Stomach (tissue), 9 donors: ENCODE results near the gene MAP3K10. TPM values are rescaled to one million over a fixed set of nuclear protein-coding genes. Genes with fewer than 3 reads are reported as not detected.

Experiments used
- DNase-seq, 2 donors: peaks; one replicate each; pipeline versions ENCODE4 v3.0.0 to v3.0.0-alpha.2; 2013 to 2019
- H3K27ac ChIP-seq, 5 donors: fragments of 200-600 bp in 4 of 5; sonication (generic) in 4 of 5; one replicate each; pipeline ENCODE4 v1.5.1; 2013 to 2019; ENCODE audit warnings: mild to moderate bottlenecking in 1 of 5, moderate library complexity in 1 of 5
- H3K27me3 ChIP-seq, 3 donors: fragments of 200-600 bp; sonication (generic); one replicate each; pipeline ENCODE4 v1.5.1; 2017 to 2019; ENCODE audit warnings: mixed run types in 1 of 3
- H3K36me3 ChIP-seq, 4 donors: fragments of 200-600 bp; sonication (generic); 1 replicate in 3 of 4; 2 replicates in 1 of 4; pipeline ENCODE4 v1.5.1; 2016 to 2019
- H3K4me1 ChIP-seq, 4 donors: fragments of 200-600 bp; sonication (generic); one replicate each; pipeline ENCODE4 v1.5.1; 2016 to 2019
- H3K4me3 ChIP-seq, 4 donors: fragments of 200-600 bp; sonication (generic) in 3 of 4; one replicate each; pipeline ENCODE4 v1.5.1; 2016 to 2019; ENCODE audit warnings: mild to moderate bottlenecking in 1 of 4
- H3K9me3 ChIP-seq, 4 donors: fragments of 200-600 bp; sonication (generic); one replicate each; pipeline ENCODE4 v1.5.1; 2016 to 2019
- CTCF ChIP-seq, 7 experiments: fragments of 450-650 bp in 4 of 7; fragments of 200-600 bp in 3 of 7; sonication (generic) in 3 of 7; IDR thresholded peaks; one replicate each; pipeline ENCODE4 v1.5.1; 2016 to 2019; ENCODE audit warnings: antibody characterized with exemption in 7 of 7, control low read depth in 2 of 7, mild to moderate bottlenecking in 1 of 7
- EP300 ChIP-seq: sonication (generic); formaldehyde crosslinking; IDR thresholded peaks from one replicate; pipeline ENCODE4 v1.6.1; 2017; ENCODE audit warnings: antibody characterized with exemption
- POLR2A ChIP-seq, 4 donors: fragments of 450-650 bp; IDR thresholded peaks; one replicate each; pipeline ENCODE4 v1.6.1; 2016; ENCODE audit warnings: antibody characterized with exemption in 4 of 4, control low read depth in 2 of 4, mild to moderate bottlenecking in 1 of 4, moderate library complexity in 1 of 4
- POLR2AphosphoS5 ChIP-seq, 3 donors: sonication (generic); formaldehyde crosslinking; IDR thresholded peaks; one replicate each; pipeline ENCODE4 v1.6.1; 2016; ENCODE audit warnings: antibody characterized with exemption in 3 of 3
- WGBS, 5 donors: extraction: QIAGEN DNeasy Blood & Tissue Kit in 3 of 5; methylation state at CpG; one replicate each; pipeline versions ENCODE4 v1.1.5 to v1.1.7; 2013 to 2018; 5-methylcytosine and 5-hydroxymethylcytosine counted together
- intact Hi-C: fragments of 100-400 bp; cut with DNase I; formaldehyde crosslinking; loops from one replicate; pipeline ENCODE4 v1.15.1; 2023; ENCODE audit warnings: low total_unique reads
- polyA plus RNA-seq, 3 donors: library from polyadenylated mRNA; stranded (reverse); fragments of 200-250 nt; gene quantifications; one replicate each; pipeline ENCODE4 v1.2.3, GENCODE V29; 2013
- total RNA-seq, 5 donors: library from RNA; depleted of rRNA; stranded (reverse); fragments of >200 nt; gene quantifications; one replicate each; pipeline versions ENCODE4 v1.1.0 to v1.2.3, GENCODE V29; 2014 to 2016
- donor health status: healthy with polysubstance abuse.
- donor health status: Bipolar disorder and iron deficiency.
- donor health status: healthy.

The MAP3K10 gene
- total and polyA plus RNA-seq, 8 donors, result 5.2 to 34.5 (median 12.7) TPM

GRCh38 chr19:40245506-40246128 lies 54.4 kb downstream of the MAP3K10 start:
- Histone ChIP-seq H3K27me3 (no peaks in the 10 kb centered on the region), H3K36me3 (peaks cover 21 to 57% (median 45%) of the 10 kb centered on the region in 4 donors), H3K9me3 (no peaks in the 10 kb centered on the region), H3K4me3 (no peak overlapping the region), H3K27ac (no peak overlapping the region), H3K4me1 (peaks cover 0 to 48% (median 12%) of the 10 kb centered on the region in 4 donors)
- TF ChIP-seq POLR2AphosphoS5 (IDR thresholded peaks at IDR 0.05), result no peak
- TF ChIP-seq POLR2A (IDR thresholded peaks at IDR 0.05), result no peak
- TF ChIP-seq CTCF (IDR thresholded peaks at IDR 0.05), result no peak
- no peak for TF ChIP-seq EP300
- no peak for DNase-seq
- WGBS, 5 donors, result 74 to 95% (median 92%) methylated on average over 4 to 9 of the region's 9 CpGs
- intact Hi-C loops, result no loop called here

- Histone ChIP-seq H3K36me3 (peaks cover 16 to 52% (median 44%) of the 10 kb centered on the region in 4 donors), H3K4me3 (no peak overlapping the region), H3K4me1 (peaks cover 0 to 47% (median 12%) of the 10 kb centered on the region in 4 donors), H3K27ac (no peak overlapping the region), H3K27me3 (no peaks in the 10 kb centered on the region), H3K9me3 (no peaks in the 10 kb centered on the region)
- DNase-seq, result no peak
- 91 to 95% (median 94%) methylated on average over 10 to 16 of the region's 16 CpGs for WGBS, 5 donors
- TF ChIP-seq CTCF (IDR thresholded peaks at IDR 0.05), result no peak
- TF ChIP-seq POLR2AphosphoS5 (IDR thresholded peaks at IDR 0.05), result no peak
- TF ChIP-seq POLR2A (IDR thresholded peaks at IDR 0.05), result no peak
- no peak for TF ChIP-seq EP300
- intact Hi-C loops, result no loop called here
These were observed 55.3 kb downstream of the MAP3K10 start for GRCh38 chr19:40246292-40247073.

- intact Hi-C loops, result no loop called here
- H3K4me3 ChIP-seq, result no peak overlapping the region
- no peaks in the 10 kb centered on the region for H3K9me3 ChIP-seq
- no peaks in the 10 kb centered on the region for H3K27me3 ChIP-seq
- no peak for DNase-seq
- 85 to 95% (median 88%) methylated on average over 5 to 6 of the region's 6 CpGs for WGBS, 5 donors
- TF ChIP-seq POLR2A (IDR thresholded peaks at IDR 0.05), result no peak
- no peak for TF ChIP-seq POLR2AphosphoS5 (IDR thresholded peaks at IDR 0.05)
- TF ChIP-seq CTCF (IDR thresholded peaks at IDR 0.05), result no peak
- no peak for TF ChIP-seq EP300
- H3K27ac ChIP-seq, result no peak overlapping the region
- H3K36me3 ChIP-seq, result peaks cover 9 to 51% (median 43%) of the 10 kb centered on the region in 4 donors
- peaks cover 0 to 42% (median 13%) of the 10 kb centered on the region in 4 donors for H3K4me1 ChIP-seq
These were observed 56.0 kb downstream of the MAP3K10 start for GRCh38 chr19:40247178-40247577.

GRCh38 chr19:40247735-40248262 lies 56.6 kb downstream of the MAP3K10 start:
- H3K4me1 ChIP-seq, result peaks cover 0 to 41% (median 11%) of the 10 kb centered on the region in 4 donors
- H3K27me3 ChIP-seq, result no peaks in the 10 kb centered on the region
- H3K36me3 ChIP-seq, result peaks cover 8 to 52% (median 44%) of the 10 kb centered on the region in 4 donors
- no peak for TF ChIP-seq POLR2AphosphoS5 (IDR thresholded peaks at IDR 0.05)
- no peak for TF ChIP-seq EP300
- no peak for TF ChIP-seq POLR2A (IDR thresholded peaks at IDR 0.05)
- TF ChIP-seq CTCF (IDR thresholded peaks at IDR 0.05), result no peak
- whole genome bisulfite sequencing, 5 donors, result 84 to 89% (median 87%) methylated on average over 9 to 12 of the region's 12 CpGs
- no peak overlapping the region for H3K27ac ChIP-seq
- intact Hi-C loops, result no loop called here
- no peak for DNase-seq
- no peaks in the 10 kb centered on the region for H3K9me3 ChIP-seq
- H3K4me3 ChIP-seq, result no peak overlapping the region
